Measurements from ENCODE around the gene KCNK1. TPM values are rescaled to one million over a fixed set of nuclear protein-coding genes. Genes with fewer than 3 reads are reported as not detected.

The KCNK1 gene
- total RNA-seq, 2 experiments from 2014 or later = 0.67 to 0.77 TPM

GRCh38 chr1:233629305-233629935 is 15.5 kb downstream of the KCNK1 start:
- H3K36me3 Mint-ChIP-seq (ENCODE audit: low read depth) = no peaks in the 10 kb centered on the region
- H3K4me1 Mint-ChIP-seq = no peaks in the 10 kb centered on the region
- no peaks in the 10 kb centered on the region for H3K9me3 Mint-ChIP-seq
- ChIA-PET CTCF (no interaction called here), POLR2A (no interaction called here)
- no peak overlapping the region for H3K27ac Mint-ChIP-seq
- no peak overlapping the region for H3K4me3 Mint-ChIP-seq
- no peak for DNase-seq
- no peaks in the 10 kb centered on the region for H3K27me3 Mint-ChIP-seq

GRCh38 chr1:233631810-233632405 is 18.0 kb downstream of the KCNK1 start:
- H3K4me1 Mint-ChIP-seq = no peaks in the 10 kb centered on the region
- H3K4me3 Mint-ChIP-seq = no peak overlapping the region
- POLR2A ChIA-PET = no interaction called here
- H3K27ac Mint-ChIP-seq = no peak overlapping the region
- no peaks in the 10 kb centered on the region for H3K9me3 Mint-ChIP-seq
- H3K36me3 Mint-ChIP-seq (ENCODE audit: low read depth) = no peaks in the 10 kb centered on the region
- CTCF ChIA-PET = no interaction called here
- DNase-seq = no peak
- H3K27me3 Mint-ChIP-seq = peaks cover 4% of the 10 kb centered on the region

- no peak overlapping the region for H3K4me3 Mint-ChIP-seq
- no peaks in the 10 kb centered on the region for H3K9me3 Mint-ChIP-seq
- CTCF ChIA-PET = no interaction called here
- no peak overlapping the region for H3K27ac Mint-ChIP-seq
- peaks cover 4% of the 10 kb centered on the region for H3K27me3 Mint-ChIP-seq
- no peaks in the 10 kb centered on the region for H3K4me1 Mint-ChIP-seq
- H3K36me3 Mint-ChIP-seq (ENCODE audit: low read depth) = no peaks in the 10 kb centered on the region
- POLR2A ChIA-PET = no interaction called here
- no peak for DNase-seq
These were observed 18.5 kb downstream of the KCNK1 start for GRCh38 chr1:233632436-233632835.

GRCh38 chr1:233635765-233636502 is 22.0 kb downstream of the KCNK1 start:
- no peak overlapping the region for H3K4me3 Mint-ChIP-seq
- H3K27ac Mint-ChIP-seq = no peak overlapping the region
- ChIA-PET CTCF (no interaction called here), POLR2A (no interaction called here)
- no peaks in the 10 kb centered on the region for H3K9me3 Mint-ChIP-seq
- H3K27me3 Mint-ChIP-seq = peaks cover 4% of the 10 kb centered on the region
- DNase-seq = no peak
- H3K36me3 Mint-ChIP-seq (ENCODE audit: low read depth) = no peaks in the 10 kb centered on the region
- no peaks in the 10 kb centered on the region for H3K4me1 Mint-ChIP-seq

GRCh38 chr1:233636503-233636877 is 22.6 kb downstream of the KCNK1 start:
- no peaks in the 10 kb centered on the region for H3K9me3 Mint-ChIP-seq
- no peak overlapping the region for H3K4me3 Mint-ChIP-seq
- no peak for DNase-seq
- ChIA-PET CTCF (interaction anchor here (0.5 kb wide), 1 partner anchor 263 kb away, joined by 4 read pairs; no protein-coding TSS in a partner anchor), POLR2A (no interaction called here)
- H3K27ac Mint-ChIP-seq = no peak overlapping the region
- no peaks in the 10 kb centered on the region for H3K36me3 Mint-ChIP-seq (ENCODE audit: low read depth)
- H3K27me3 Mint-ChIP-seq = peaks cover 4% of the 10 kb centered on the region
- no peaks in the 10 kb centered on the region for H3K4me1 Mint-ChIP-seq

- H3K4me1 Mint-ChIP-seq = no peaks in the 10 kb centered on the region
- no peak overlapping the region for H3K4me3 Mint-ChIP-seq
- CTCF ChIA-PET = no interaction called here
- POLR2A ChIA-PET = no interaction called here
- peaks cover 4% of the 10 kb centered on the region for H3K27me3 Mint-ChIP-seq
- H3K9me3 Mint-ChIP-seq = no peaks in the 10 kb centered on the region
- H3K36me3 Mint-ChIP-seq (ENCODE audit: low read depth) = no peaks in the 10 kb centered on the region
- DNase-seq = no peak
- H3K27ac Mint-ChIP-seq = no peak overlapping the region
These were observed 24.6 kb downstream of the KCNK1 start for GRCh38 chr1:233638513-233638912.

- no peak overlapping the region for H3K27ac Mint-ChIP-seq
- ChIA-PET POLR2A (no interaction called here), CTCF (no interaction called here)
- H3K9me3 Mint-ChIP-seq = no peaks in the 10 kb centered on the region
- H3K4me1 Mint-ChIP-seq = no peaks in the 10 kb centered on the region
- peaks cover 4% of the 10 kb centered on the region for H3K27me3 Mint-ChIP-seq
- H3K4me3 Mint-ChIP-seq = no peak overlapping the region
- no peak for DNase-seq
- no peaks in the 10 kb centered on the region for H3K36me3 Mint-ChIP-seq (ENCODE audit: low read depth)
These were observed 25.7 kb downstream of the KCNK1 start for GRCh38 chr1:233639611-233640010.

GRCh38 chr1:233640179-233640578 is 26.3 kb downstream of the KCNK1 start:
- Mint-ChIP-seq H3K9me3 (no peaks in the 10 kb centered on the region), H3K36me3 (ENCODE audit: low read depth) (no peaks in the 10 kb centered on the region), H3K4me1 (no peaks in the 10 kb centered on the region), H3K4me3 (no peak overlapping the region), H3K27me3 (peaks cover 4% of the 10 kb centered on the region), H3K27ac (no peak overlapping the region)
- no peak for DNase-seq
- POLR2A ChIA-PET = no interaction called here
- CTCF ChIA-PET = no interaction called here

- H3K36me3 Mint-ChIP-seq (ENCODE audit: low read depth) = no peaks in the 10 kb centered on the region
- no peaks in the 10 kb centered on the region for H3K4me1 Mint-ChIP-seq
- no peak overlapping the region for H3K27ac Mint-ChIP-seq
- ChIA-PET CTCF (no interaction called here), POLR2A (no interaction called here)
- H3K9me3 Mint-ChIP-seq = no peaks in the 10 kb centered on the region
- DNase-seq = no peak
- no peak overlapping the region for H3K4me3 Mint-ChIP-seq
- peaks cover 2% of the 10 kb centered on the region for H3K27me3 Mint-ChIP-seq
These were observed 27.1 kb downstream of the KCNK1 start for GRCh38 chr1:233641029-233641428.

GRCh38 chr1:233647073-233647472 is 33.2 kb downstream of the KCNK1 start:
- Mint-ChIP-seq H3K4me3 (no peak overlapping the region), H3K27ac (no peak overlapping the region), H3K4me1 (no peaks in the 10 kb centered on the region), H3K9me3 (no peaks in the 10 kb centered on the region), H3K27me3 (no peaks in the 10 kb centered on the region), H3K36me3 (ENCODE audit: low read depth) (no peaks in the 10 kb centered on the region)
- no peak for DNase-seq
- POLR2A ChIA-PET = no interaction called here
- CTCF ChIA-PET = no interaction called here

- ChIA-PET CTCF (no interaction called here), POLR2A (no interaction called here)
- Mint-ChIP-seq H3K36me3 (ENCODE audit: low read depth) (no peaks in the 10 kb centered on the region), H3K27ac (no peak overlapping the region), H3K27me3 (no peaks in the 10 kb centered on the region), H3K9me3 (no peaks in the 10 kb centered on the region), H3K4me3 (no peak overlapping the region), H3K4me1 (no peaks in the 10 kb centered on the region)
- no peak for DNase-seq
These were observed 33.7 kb downstream of the KCNK1 start for GRCh38 chr1:233647636-233648035.

- H3K9me3 Mint-ChIP-seq = no peaks in the 10 kb centered on the region
- no peak overlapping the region for H3K27ac Mint-ChIP-seq
- H3K27me3 Mint-ChIP-seq = no peaks in the 10 kb centered on the region
- no peak for DNase-seq
- CTCF ChIA-PET = interaction anchor here (0.6 kb wide), 1 partner anchor 492 kb away, joined by 4 read pairs; no protein-coding TSS in a partner anchor
- H3K36me3 Mint-ChIP-seq (ENCODE audit: low read depth) = no peaks in the 10 kb centered on the region
- POLR2A ChIA-PET = no interaction called here
- no peak overlapping the region for H3K4me3 Mint-ChIP-seq
- H3K4me1 Mint-ChIP-seq = no peaks in the 10 kb centered on the region
These were observed 37.2 kb downstream of the KCNK1 start for GRCh38 chr1:233651061-233651460.

- Mint-ChIP-seq H3K4me1 (no peaks in the 10 kb centered on the region), H3K27me3 (no peaks in the 10 kb centered on the region), H3K27ac (no peak overlapping the region), H3K4me3 (no peak overlapping the region), H3K36me3 (ENCODE audit: low read depth) (no peaks in the 10 kb centered on the region), H3K9me3 (no peaks in the 10 kb centered on the region)
- CTCF ChIA-PET = interaction anchor here (0.6 kb wide), 1 partner anchor 491 kb away, joined by 4 read pairs; no protein-coding TSS in a partner anchor
- POLR2A ChIA-PET = no interaction called here
- DNase-seq = no peak
These were observed 37.8 kb downstream of the KCNK1 start for GRCh38 chr1:233651563-233652233.

Measured in activated CD4-positive, alpha-beta T cell treated with anti-CD3 and anti-CD28 coated beads, Interleukin-2, amount 10 ng/mL, durations not matched to agents 7 days and 5 days (primary cell).